K562 (cell line): ENCODE data around the gene PRDX6. TPM values are rescaled to one million over a fixed set of nuclear protein-coding genes. Genes with fewer than 3 reads are reported as not detected.

ENCODE experiments used
- ASH1L ChIP-seq: fragments of 450-650 bp; IDR thresholded peaks from 2 replicates; pipeline ENCODE4 v1.6.1; 2018; ENCODE audit warnings: borderline replicate concordance, mild to moderate bottlenecking, low read depth; ENCODE audit not compliant: partially characterized antibody
- BCOR ChIP-seq: fragments of 450-650 bp; IDR thresholded peaks from 2 replicates; pipeline ENCODE4 v1.6.1; 2016
- BHLHE40 ChIP-seq: IDR thresholded peaks from 2 replicates; pipeline ENCODE4 v1.6.1; 2011; ENCODE audit warnings: low read length, improper control_type of control experiment
- CC2D1A ChIP-seq: fragments of 450-650 bp; IDR thresholded peaks from 2 replicates; pipeline ENCODE4 v1.6.1; 2017; ENCODE audit warnings: mild to moderate bottlenecking
- FOXM1 ChIP-seq, 2 experiments: fragments of 450-650 bp in 1 of 2; sonication (generic) in 1 of 2; formaldehyde crosslinking in 1 of 2; IDR thresholded peaks; 2 replicates each; pipeline versions ENCODE4 v1.6.1 to v1.9.0; 2017 to 2022; ENCODE audit warnings: low read depth in 2 of 2, mild to moderate bottlenecking in 2 of 2, missing genetic modification reagents in 1 of 2, moderate library complexity in 1 of 2
- GTF2A2 ChIP-seq: IDR thresholded peaks from 2 replicates; pipeline ENCODE4 v1.6.1; 2016; ENCODE audit warnings: mild to moderate bottlenecking, missing genetic modification characterization, missing compliant biosample characterization
- MXI1 ChIP-seq: IDR thresholded peaks from 2 replicates; pipeline ENCODE4 v1.6.1; 2011; ENCODE audit warnings: low read depth, mild to moderate bottlenecking, improper control_type of control experiment, low read length
- RBM34 ChIP-seq: fragments of 200-400 bp; formaldehyde crosslinking; IDR thresholded peaks from 2 replicates; pipeline ENCODE4 v1.6.1; 2018; ENCODE audit warnings: low read length, borderline replicate concordance; ENCODE audit not compliant: insufficient read depth
- RNF219 ChIP-seq: fragments of 250-450 bp; sonication (Bioruptor Pico); IDR thresholded peaks from 2 replicates; pipeline ENCODE4 v1.5.0; 2022; ENCODE audit warnings: mild to moderate bottlenecking
- SAFB2 ChIP-seq: fragments of 200-400 bp; formaldehyde crosslinking; IDR thresholded peaks from 2 replicates; pipeline ENCODE4 v1.6.1; 2018; ENCODE audit warnings: borderline replicate concordance, low read length, low read depth, moderate library complexity; ENCODE audit not compliant: severe bottlenecking
- SOX6 ChIP-seq: fragments of 450-650 bp; IDR thresholded peaks from 2 replicates; pipeline ENCODE4 v1.6.1; 2014; ENCODE audit warnings: mild to moderate bottlenecking
- SREBF1 ChIP-seq: fragments of 150-350 bp; IDR thresholded peaks from 2 replicates; pipeline ENCODE4 v1.6.1; 2014; ENCODE audit warnings: antibody characterized with exemption, low read depth, low read length, borderline replicate concordance
- TCF3 ChIP-seq: sonication (generic); formaldehyde crosslinking; IDR thresholded peaks from 2 replicates; pipeline ENCODE4 v1.4.0; 2020; ENCODE audit warnings: mild to moderate bottlenecking, missing genetic modification reagents
- ZBTB17 ChIP-seq: fragments of 450-650 bp; formaldehyde crosslinking; IDR thresholded peaks from 2 replicates; pipeline ENCODE4 v1.4.0; 2020; ENCODE audit warnings: mild to moderate bottlenecking
- ZC3H8 ChIP-seq: fragments of 450-650 bp; IDR thresholded peaks from 2 replicates; pipeline ENCODE4 v1.6.1; 2017
- ZNF174 ChIP-seq: fragments of 250-450 bp; sonication (Bioruptor Pico); IDR thresholded peaks from 2 replicates; pipeline ENCODE4 v1.4.0; 2020; ENCODE audit warnings: mild to moderate bottlenecking
- ZNF316 ChIP-seq: fragments of 450-650 bp; IDR thresholded peaks from 2 replicates; pipeline ENCODE4 v1.6.1; 2016
- ZSCAN32 ChIP-seq: fragments of 450-650 bp; formaldehyde crosslinking; IDR thresholded peaks from 2 replicates; pipeline ENCODE4 v1.4.0; 2020; ENCODE audit warnings: mild to moderate bottlenecking, moderate library complexity
- polyA plus RNA-seq, 8 experiments: library from polyadenylated mRNA; depleted of rRNA in 4 of 8; stranded (reverse) in 5 of 8; unstranded in 3 of 8; fragments of >200 nt; fragmentation: Nextera tagmentation in 2 of 8; fragmentation: Illumina TruSeq in 1 of 8; extraction: Ambion mirVana in 2 of 8; extraction: Trizol in 1 of 8; gene quantifications; 2 replicates each; pipeline versions ENCODE4 v1.2.1 to v1.2.3, GENCODE V29; 2011 to 2014; ENCODE audit warnings: inconsistent platforms in 1 of 8, missing spikeins in 1 of 8
- total RNA-seq, 7 experiments: library from RNA; depleted of rRNA in 6 of 7; stranded (reverse); fragments of >200 nt in 6 of 7; fragmentation: Illumina TruSeq in 2 of 7; extraction: Trizol in 2 of 7; gene quantifications; 2 replicates each; pipeline versions ENCODE4 v1.2.1 to v1.2.3, GENCODE V29; 2011 to 2021; ENCODE audit warnings: low replicate concordance in 1 of 7
- TF ChIP-seq, protein P1 (sequence below): IDR thresholded peaks from 3 replicates; pipeline ENCODE4 v1.6.1; 2011; ENCODE audit warnings: borderline replicate concordance, mild to moderate bottlenecking; ENCODE audit not compliant: insufficient read length, insufficient read depth
- TF ChIP-seq, protein P2 (sequence below): fragments of 150-350 bp; IDR thresholded peaks from 2 replicates; pipeline ENCODE4 v1.6.1; 2014; ENCODE audit warnings: low read depth, mild to moderate bottlenecking, low read length, borderline replicate concordance

Gene PRDX6
- total and polyA plus RNA-seq, 9 of the 15 experiments (the other 6 are each of a cell fraction or from before 2014, with no cell fraction given), result 277 to 1,082 (median 610) TPM

DNA sequence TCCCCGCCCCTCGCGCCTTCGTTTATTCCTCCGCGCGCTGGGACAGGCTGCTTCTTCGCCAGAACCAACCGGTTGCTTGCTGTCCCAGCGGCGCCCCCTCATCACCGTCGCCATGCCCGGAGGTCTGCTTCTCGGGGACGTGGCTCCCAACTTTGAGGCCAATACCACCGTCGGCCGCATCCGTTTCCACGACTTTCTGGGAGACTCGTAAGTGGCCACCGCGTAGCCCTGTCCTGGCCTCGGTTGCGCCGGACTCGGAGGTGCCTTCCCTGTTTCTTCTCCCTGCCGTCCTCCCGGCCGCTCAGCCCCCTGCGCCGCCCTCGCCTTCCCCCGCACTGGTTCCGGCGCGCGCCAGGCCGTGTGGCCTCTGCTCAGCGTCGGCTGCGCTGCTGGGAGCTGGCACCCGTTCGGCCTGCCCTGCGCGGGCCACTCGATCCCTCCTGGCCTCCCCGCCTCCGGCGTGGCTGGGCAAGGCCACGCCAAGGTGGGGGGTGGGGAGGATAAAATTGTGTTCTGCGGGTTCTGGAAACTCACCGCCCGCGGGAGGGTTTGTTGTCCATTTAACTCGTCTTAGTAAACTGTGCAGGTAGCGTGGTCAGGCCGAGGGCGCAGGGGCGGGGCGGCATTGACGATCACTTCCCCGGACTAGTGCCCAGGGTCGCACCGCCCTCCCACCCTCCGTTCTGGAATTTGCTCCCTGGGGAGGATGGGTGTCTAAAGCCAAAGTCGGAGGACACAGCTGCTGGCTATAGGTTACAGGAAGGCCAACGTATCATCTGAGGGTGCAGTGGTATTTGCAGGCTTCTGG is at the start of gene PRDX6 (continued):
- TF ChIP-seq FOXM1 (IDR thresholded peaks at IDR 0.05; ENCODE audit: low read depth), result no peak
- 0 out of 2 replicates have a peak, but pooled peaks have one; percentile 40 for TF ChIP-seq FOXM1 (CRISPR knock-in tag; IDR thresholded peaks at IDR 0.05; ENCODE audit: low read depth)
- TF ChIP-seq SREBF1, result no peak
- TF ChIP-seq ZSCAN32 (CRISPR knock-in tag), result no peak
- no peak for TF ChIP-seq ZBTB17 (CRISPR knock-in tag)
- no peak for TF ChIP-seq BHLHE40
- no peak for TF ChIP-seq MXI1
- TF ChIP-seq, protein P1, sequence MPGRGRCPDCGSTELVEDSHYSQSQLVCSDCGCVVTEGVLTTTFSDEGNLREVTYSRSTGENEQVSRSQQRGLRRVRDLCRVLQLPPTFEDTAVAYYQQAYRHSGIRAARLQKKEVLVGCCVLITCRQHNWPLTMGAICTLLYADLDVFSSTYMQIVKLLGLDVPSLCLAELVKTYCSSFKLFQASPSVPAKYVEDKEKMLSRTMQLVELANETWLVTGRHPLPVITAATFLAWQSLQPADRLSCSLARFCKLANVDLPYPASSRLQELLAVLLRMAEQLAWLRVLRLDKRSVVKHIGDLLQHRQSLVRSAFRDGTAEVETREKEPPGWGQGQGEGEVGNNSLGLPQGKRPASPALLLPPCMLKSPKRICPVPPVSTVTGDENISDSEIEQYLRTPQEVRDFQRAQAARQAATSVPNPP, result no peak
- no peak for TF ChIP-seq RNF219 (CRISPR knock-in tag)
- no peak for TF ChIP-seq ZC3H8
- TF ChIP-seq ASH1L, result no peak
- TF ChIP-seq CC2D1A, result no peak
- no peak for TF ChIP-seq ZNF174
- TF ChIP-seq SOX6, result peak; percentile 34; the same call in 1 of the 2 replicates
- TF ChIP-seq RBM34, result no peak
- TF ChIP-seq, protein P2, sequence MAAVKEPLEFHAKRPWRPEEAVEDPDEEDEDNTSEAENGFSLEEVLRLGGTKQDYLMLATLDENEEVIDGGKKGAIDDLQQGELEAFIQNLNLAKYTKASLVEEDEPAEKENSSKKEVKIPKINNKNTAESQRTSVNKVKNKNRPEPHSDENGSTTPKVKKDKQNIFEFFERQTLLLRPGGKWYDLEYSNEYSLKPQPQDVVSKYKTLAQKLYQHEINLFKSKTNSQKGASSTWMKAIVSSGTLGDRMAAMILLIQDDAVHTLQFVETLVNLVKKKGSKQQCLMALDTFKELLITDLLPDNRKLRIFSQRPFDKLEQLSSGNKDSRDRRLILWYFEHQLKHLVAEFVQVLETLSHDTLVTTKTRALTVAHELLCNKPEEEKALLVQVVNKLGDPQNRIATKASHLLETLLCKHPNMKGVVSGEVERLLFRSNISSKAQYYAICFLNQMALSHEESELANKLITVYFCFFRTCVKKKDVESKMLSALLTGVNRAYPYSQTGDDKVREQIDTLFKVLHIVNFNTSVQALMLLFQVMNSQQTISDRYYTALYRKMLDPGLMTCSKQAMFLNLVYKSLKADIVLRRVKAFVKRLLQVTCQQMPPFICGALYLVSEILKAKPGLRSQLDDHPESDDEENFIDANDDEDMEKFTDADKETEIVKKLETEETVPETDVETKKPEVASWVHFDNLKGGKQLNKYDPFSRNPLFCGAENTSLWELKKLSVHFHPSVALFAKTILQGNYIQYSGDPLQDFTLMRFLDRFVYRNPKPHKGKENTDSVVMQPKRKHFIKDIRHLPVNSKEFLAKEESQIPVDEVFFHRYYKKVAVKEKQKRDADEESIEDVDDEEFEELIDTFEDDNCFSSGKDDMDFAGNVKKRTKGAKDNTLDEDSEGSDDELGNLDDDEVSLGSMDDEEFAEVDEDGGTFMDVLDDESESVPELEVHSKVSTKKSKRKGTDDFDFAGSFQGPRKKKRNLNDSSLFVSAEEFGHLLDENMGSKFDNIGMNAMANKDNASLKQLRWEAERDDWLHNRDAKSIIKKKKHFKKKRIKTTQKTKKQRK, result no peak
- no peak for TF ChIP-seq GTF2A2 (tag)
- no peak for TF ChIP-seq TCF3
- TF ChIP-seq ZNF316, result peak; percentile 19; the same call in 1 of the 2 replicates
- TF ChIP-seq SAFB2, result no peak
- peak; percentile 61; the same call in 1 of the 2 replicates for TF ChIP-seq BCOR
